Smooth muscle cell (in vitro differentiated cells): ENCODE results near the gene SLC35G6. TPM values are rescaled to one million over a fixed set of nuclear protein-coding genes. Genes with fewer than 3 reads are reported as not detected.

ENCODE experiments used
- DNase-seq: peaks from one replicate; lab custom pipeline; 2025; ENCODE audit not compliant: unreplicated experiment; lab: John Stamatoyannopoulos, UW
- H2AFZ ChIP-seq: fragments of 200-600 bp; sonication (generic); 2 replicates; pipeline ENCODE4 v1.6.0; 2016; ENCODE audit warnings: antibody characterized with exemption, low read depth, mild to moderate bottlenecking
- H3F3A ChIP-seq: fragments of 200-600 bp; sonication (generic); 2 replicates; pipeline ENCODE4 v1.6.0; 2017; ENCODE audit warnings: antibody characterized with exemption, low read depth
- H3K27ac ChIP-seq: fragments of 200-600 bp; sonication (generic); 2 replicates; pipeline ENCODE4 v1.5.1; 2016; ENCODE audit warnings: low read depth, mild to moderate bottlenecking
- H3K27me3 ChIP-seq: fragments of 200-600 bp; sonication (generic); 2 replicates; pipeline ENCODE4 v1.6.1; 2016; ENCODE audit warnings: low read depth, mild to moderate bottlenecking
- H3K36me3 ChIP-seq: fragments of 200-600 bp; sonication (generic); 2 replicates; pipeline ENCODE4 v1.5.1; 2016; ENCODE audit warnings: low read depth
- H3K4me1 ChIP-seq: fragments of 200-600 bp; sonication (generic); 2 replicates; pipeline ENCODE4 v1.5.1; 2016; ENCODE audit warnings: low read depth
- H3K4me2 ChIP-seq: fragments of 200-600 bp; sonication (generic); 2 replicates; pipeline ENCODE4 v1.6.0; 2016; ENCODE audit warnings: mild to moderate bottlenecking
- H3K4me3 ChIP-seq: fragments of 200-600 bp; sonication (generic); 2 replicates; pipeline ENCODE4 v1.5.1; 2016; ENCODE audit warnings: mild to moderate bottlenecking
- H3K79me2 ChIP-seq: fragments of 200-600 bp; sonication (generic); 2 replicates; pipeline ENCODE4 v1.6.0; 2016; ENCODE audit warnings: low read depth, mild to moderate bottlenecking
- H3K9ac ChIP-seq: fragments of 200-600 bp; sonication (generic); 2 replicates; pipeline ENCODE4 v1.6.0; 2016; ENCODE audit warnings: low read depth
- H3K9me3 ChIP-seq: fragments of 200-600 bp; sonication (generic); replicated peaks from 2 replicates; pipeline ENCODE4 v1.5.1; 2016; ENCODE audit warnings: low read depth
- H4K20me1 ChIP-seq: fragments of 200-600 bp; sonication (generic); 2 replicates; pipeline ENCODE4 v1.6.0; 2016; ENCODE audit warnings: low read depth
- WGBS: methylation state at CpG from one replicate; pipeline ENCODE4 v1.1.7; 2016; ENCODE audit warnings: low lambda C conversion rate; 5-methylcytosine and 5-hydroxymethylcytosine counted together
- polyA plus RNA-seq: library from polyadenylated mRNA; unstranded; fragments of >200 nt; fragmentation: Nextera tagmentation; extraction: Ambion mirVana; gene quantifications from 2 replicates; pipeline ENCODE4 v1.2.1, GENCODE V29; 2016
- total RNA-seq: library from RNA; depleted of rRNA; stranded (reverse); fragments of >200 nt; gene quantifications from 2 replicates; pipeline ENCODE4 v1.2.3, GENCODE V29; 2014
- TF ChIP-seq, protein P1 (sequence below): fragments of 200-600 bp; sonication (generic); IDR thresholded peaks from 2 replicates; pipeline ENCODE4 v1.5.1; 2017; ENCODE audit warnings: borderline replicate concordance, mild to moderate bottlenecking, antibody characterized with exemption; ENCODE audit not compliant: insufficient read depth, poor library complexity, severe bottlenecking

Gene SLC35G6
- total and polyA plus RNA-seq, 2 experiments from 2014 or later = not detected

DNA sequence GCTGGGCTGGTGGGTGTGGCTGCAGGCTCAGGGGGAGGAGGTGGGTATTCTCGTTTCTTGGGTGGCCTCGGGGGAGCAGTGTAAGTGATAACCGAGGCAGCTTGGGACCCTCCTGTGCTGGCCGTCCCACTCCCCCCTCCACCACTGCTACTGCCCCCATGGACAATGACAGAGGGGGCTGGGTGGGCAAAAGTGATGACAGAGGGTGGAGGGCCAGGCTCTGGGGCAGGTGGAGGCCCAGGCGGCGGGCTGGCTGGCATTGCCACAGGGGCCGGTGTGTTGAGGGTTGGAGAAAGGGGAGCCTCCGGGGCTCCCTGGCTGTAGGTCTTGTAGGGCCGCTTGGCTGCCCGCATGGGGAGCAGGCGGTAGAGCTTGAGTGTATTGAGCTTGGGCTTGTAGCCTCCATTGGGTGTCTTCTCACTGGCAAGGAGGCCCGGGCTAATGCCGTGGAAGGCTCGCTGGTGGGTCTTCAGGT is 17.8 kb upstream of the SLC35G6 start:
- no peak for DNase-seq
- Histone ChIP-seq H3K36me3 (no peaks in the 10 kb centered on the region), H2AFZ (no peak overlapping the region), H3K4me3 (no peak overlapping the region), H4K20me1 (peaks cover 46% of the 10 kb centered on the region), H3K4me1 (peaks cover 8% of the 10 kb centered on the region), H3K79me2 (peaks cover 23% of the 10 kb centered on the region), H3K27ac (no peak overlapping the region), H3K4me2 (no peak overlapping the region), H3K27me3 (no peaks in the 10 kb centered on the region), H3K9me3 (no peaks in the 10 kb centered on the region), H3K9ac (no peak overlapping the region), H3F3A (peaks cover 12% of the 10 kb centered on the region)
- TF ChIP-seq, protein P1, sequence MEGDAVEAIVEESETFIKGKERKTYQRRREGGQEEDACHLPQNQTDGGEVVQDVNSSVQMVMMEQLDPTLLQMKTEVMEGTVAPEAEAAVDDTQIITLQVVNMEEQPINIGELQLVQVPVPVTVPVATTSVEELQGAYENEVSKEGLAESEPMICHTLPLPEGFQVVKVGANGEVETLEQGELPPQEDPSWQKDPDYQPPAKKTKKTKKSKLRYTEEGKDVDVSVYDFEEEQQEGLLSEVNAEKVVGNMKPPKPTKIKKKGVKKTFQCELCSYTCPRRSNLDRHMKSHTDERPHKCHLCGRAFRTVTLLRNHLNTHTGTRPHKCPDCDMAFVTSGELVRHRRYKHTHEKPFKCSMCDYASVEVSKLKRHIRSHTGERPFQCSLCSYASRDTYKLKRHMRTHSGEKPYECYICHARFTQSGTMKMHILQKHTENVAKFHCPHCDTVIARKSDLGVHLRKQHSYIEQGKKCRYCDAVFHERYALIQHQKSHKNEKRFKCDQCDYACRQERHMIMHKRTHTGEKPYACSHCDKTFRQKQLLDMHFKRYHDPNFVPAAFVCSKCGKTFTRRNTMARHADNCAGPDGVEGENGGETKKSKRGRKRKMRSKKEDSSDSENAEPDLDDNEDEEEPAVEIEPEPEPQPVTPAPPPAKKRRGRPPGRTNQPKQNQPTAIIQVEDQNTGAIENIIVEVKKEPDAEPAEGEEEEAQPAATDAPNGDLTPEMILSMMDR = no peak
- 96% methylated on average over 11 of the region's 14 CpGs for WGBS

DNA sequence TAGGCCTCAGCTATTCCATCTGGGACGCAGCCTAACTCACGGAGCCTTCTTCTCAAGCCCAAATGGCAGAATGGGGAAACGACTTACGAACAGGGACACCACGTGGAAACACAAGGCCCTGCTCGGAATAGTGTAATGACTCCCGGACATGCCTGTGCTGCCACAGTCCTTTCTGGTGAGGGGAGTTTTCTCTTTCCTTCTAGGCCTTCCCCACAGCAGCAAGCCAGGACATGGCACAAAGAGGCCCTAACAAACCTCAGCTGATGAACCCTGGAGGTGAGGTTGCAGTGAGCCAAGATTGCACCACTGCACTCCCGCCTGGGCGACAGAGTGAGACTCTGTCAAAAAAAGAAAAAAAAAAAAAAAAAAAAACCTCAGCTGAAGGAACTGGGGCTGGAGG is 17.2 kb upstream of the SLC35G6 start:
- TF ChIP-seq, protein P1 = no peak
- peaks cover 53% of the 10 kb centered on the region for H4K20me1 ChIP-seq
- H3K27ac ChIP-seq = no peak overlapping the region
- 89% methylated on average over 9 of the region's 9 CpGs for WGBS
- peaks cover 8% of the 10 kb centered on the region for H3K4me1 ChIP-seq
- no peak overlapping the region for H3K4me2 ChIP-seq
- H3K9me3 ChIP-seq = no peaks in the 10 kb centered on the region
- H2AFZ ChIP-seq = no peak overlapping the region
- H3K36me3 ChIP-seq = no peaks in the 10 kb centered on the region
- H3K9ac ChIP-seq = no peak overlapping the region
- no peak for DNase-seq
- H3F3A ChIP-seq = peaks cover 5% of the 10 kb centered on the region
- H3K27me3 ChIP-seq = no peaks in the 10 kb centered on the region
- H3K4me3 ChIP-seq = no peak overlapping the region
- H3K79me2 ChIP-seq = peaks cover 30% of the 10 kb centered on the region

DNA sequence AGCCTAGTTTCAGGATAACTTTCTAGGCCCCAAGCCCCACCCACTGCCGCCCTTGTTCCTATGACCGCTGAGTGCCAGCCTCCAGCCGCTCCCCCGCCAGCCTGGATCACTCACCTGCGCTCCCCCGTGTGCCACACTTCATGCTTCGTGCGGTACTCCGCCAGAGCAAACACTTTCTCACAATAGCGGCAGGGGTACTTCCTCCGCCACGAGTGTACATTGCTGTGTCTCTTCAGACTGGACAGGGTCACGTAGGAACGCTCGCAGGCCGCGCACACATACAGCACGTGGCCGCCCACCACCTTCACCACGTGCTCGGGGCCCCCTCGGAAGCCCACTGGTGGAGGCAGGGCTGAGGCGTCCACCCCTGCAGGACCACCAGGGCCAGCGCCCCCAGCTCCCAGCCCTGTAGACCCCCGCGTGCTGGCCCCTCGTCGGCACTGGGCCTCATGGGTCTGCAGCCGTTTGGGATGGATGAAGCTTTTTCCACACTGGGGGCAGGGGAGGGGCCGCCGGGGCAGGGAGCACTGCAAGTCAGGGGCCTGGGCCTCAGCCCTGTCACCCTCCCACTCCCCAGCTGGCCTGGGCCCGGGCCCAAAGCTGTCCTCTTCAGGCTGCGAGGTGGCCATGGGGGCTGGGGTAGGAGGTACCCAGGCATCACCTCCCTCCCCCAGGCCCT is 15.5 kb upstream of the SLC35G6 start:
- Histone ChIP-seq H4K20me1 (peaks cover 69% of the 10 kb centered on the region), H3K4me3 (no peak overlapping the region), H3K27ac (no peak overlapping the region), H3K9ac (no peak overlapping the region), H3K9me3 (no peaks in the 10 kb centered on the region), H2AFZ (no peak overlapping the region), H3K36me3 (no peaks in the 10 kb centered on the region), H3K27me3 (no peaks in the 10 kb centered on the region), H3K79me2 (peaks cover 47% of the 10 kb centered on the region), H3K4me2 (no peak overlapping the region), H3F3A (no peaks in the 10 kb centered on the region), H3K4me1 (peaks cover 8% of the 10 kb centered on the region)
- DNase-seq = no peak
- TF ChIP-seq, protein P1 = no peak
- WGBS = 97% methylated on average over 33 of the region's 33 CpGs

DNA sequence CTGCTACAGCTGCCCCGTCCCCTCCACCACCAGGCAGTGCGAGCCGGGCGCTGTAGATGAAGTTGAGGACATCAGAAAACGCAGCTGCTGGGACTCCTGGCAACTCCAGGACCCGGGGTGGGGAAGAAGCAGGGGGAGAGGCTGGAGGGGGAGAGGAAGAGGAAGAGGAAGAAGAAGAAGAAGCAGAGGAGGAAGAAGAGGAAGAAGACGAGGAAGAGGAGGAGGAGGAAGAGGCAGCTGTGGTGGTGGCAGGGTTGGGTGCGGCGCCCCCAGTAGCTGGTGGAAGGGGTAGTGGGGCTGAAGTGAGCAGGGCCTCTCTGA is 15.0 kb upstream of the SLC35G6 start:
- Histone ChIP-seq H3K9ac (no peak overlapping the region), H3K4me2 (no peak overlapping the region), H3K4me3 (no peak overlapping the region), H3K27me3 (no peaks in the 10 kb centered on the region), H4K20me1 (peaks cover 75% of the 10 kb centered on the region), H3K27ac (no peak overlapping the region), H3K9me3 (no peaks in the 10 kb centered on the region), H3F3A (no peaks in the 10 kb centered on the region), H2AFZ (no peak overlapping the region), H3K36me3 (no peaks in the 10 kb centered on the region), H3K4me1 (peaks cover 3% of the 10 kb centered on the region), H3K79me2 (peaks cover 52% of the 10 kb centered on the region)
- 100% methylated on average over 7 of the region's 9 CpGs for WGBS
- TF ChIP-seq, protein P1 = no peak
- no peak for DNase-seq
